HuH-7.5 (cell line): Measurements from ENCODE around the gene RABGAP1L.
"Not testable (repeated sequence)": the region's sequence is repeated elsewhere in the genome, so short reads cannot be mapped to it uniquely, and the experiment has no call there.

ENCODE experiments used
- DNase-seq: peaks from one replicate; pipeline ENCODE4 v3.0.0; 2011; ENCODE audit warnings: low spot score

The RABGAP1L gene

GRCh38 chr1:174238845-174239501, 79.7 kb downstream of the RABGAP1L start:
- not testable (repeated sequence) for DNase-seq

GRCh38 chr1:174239541-174239940, 80.2 kb downstream of the RABGAP1L start:
- no peak for DNase-seq

GRCh38 chr1:174242856-174243255, 83.5 kb downstream of the RABGAP1L start:
- no peak for DNase-seq

DNA sequence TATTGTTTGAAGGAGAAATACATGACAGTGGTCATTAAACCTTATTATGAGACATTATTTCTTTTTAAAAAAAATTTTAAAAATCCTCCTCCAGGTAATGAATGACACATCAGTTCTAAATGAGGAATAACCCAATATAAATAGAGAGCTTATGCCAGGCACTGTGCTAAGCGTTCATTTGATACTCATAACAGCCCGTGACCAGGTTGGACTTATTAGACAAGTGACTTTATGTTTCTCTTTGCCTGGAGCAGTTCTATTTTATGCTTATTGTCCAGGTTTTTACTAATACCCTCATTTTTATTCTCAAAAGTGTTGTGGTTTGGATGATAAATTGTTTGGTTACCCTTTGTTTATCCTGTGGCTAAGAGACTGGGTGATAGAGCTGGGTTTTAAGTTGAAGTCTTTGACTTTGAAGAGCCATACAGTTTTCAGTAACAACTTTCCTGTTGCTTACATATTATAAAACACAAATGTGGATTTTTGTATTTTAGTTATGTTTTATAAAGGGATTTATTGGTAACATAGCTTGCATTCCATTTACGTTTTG, 84.2 kb downstream of the RABGAP1L start:
- no peak for DNase-seq

GRCh38 chr1:174244017-174244416, 84.7 kb downstream of the RABGAP1L start:
- no peak for DNase-seq

DNA sequence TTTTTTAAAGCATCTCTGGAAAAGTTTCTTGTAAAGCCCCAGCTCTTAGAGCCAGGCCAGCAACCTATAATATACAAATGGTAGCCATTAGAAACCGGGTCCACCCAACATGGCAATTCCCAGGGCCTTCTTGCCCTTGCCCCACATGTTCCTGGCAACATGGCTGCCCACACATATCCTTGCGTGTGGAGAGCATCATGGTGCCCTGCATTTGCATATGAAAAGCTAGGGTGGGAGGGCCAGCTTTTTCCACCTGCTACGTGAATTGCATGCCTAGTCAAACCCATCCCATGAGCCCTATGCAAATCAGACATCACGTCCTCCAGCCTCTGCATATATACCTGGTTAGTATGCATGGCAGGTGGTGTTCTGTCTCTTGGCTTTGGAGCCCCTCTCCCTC, 88.2 kb downstream of the RABGAP1L start:
- DNase-seq: no peak

- no peak for DNase-seq
These were observed 88.7 kb downstream of the RABGAP1L start for GRCh38 chr1:174248041-174248440.

DNA sequence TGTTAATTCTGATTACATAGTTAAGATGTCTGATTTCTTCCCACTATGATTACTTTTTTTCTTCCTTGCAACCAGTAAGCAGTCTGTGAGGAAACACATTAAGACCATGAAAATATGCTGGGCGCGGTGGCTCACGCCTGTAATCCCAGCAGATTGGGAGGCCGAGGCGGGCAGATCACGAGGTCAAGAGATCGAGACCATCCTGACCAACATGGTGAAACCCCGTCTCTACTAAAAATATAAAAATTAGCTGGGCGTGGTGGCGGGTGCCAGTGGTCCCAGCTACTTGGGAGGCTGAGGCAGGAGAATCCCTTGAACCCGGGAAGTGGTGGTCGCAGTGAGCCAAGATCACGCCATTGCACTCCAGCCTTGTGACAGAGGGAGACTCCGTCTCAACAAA, 97.1 kb downstream of the RABGAP1L start:
- not testable (repeated sequence) for DNase-seq

DNA sequence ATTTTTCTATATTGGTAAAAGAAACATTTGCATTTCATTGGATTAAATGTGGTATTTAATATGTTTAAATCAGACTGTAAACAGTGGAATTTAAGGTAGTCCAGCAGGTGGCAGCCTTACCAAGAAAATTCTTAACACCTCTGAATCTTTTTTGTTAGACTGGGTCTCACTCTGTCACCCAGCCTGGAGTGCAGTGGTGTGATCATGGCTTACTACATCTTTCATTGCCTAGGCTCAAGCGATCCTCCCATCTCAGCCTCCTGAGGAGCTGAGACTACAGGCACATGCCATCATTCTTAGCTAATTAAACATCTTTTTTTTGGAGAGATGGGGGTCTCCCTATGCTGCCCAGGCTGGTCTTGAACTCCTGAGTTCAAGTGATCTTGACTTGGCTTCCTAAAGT, 98.8 kb downstream of the RABGAP1L start:
- DNase-seq: no peak

- DNase-seq: peak; percentile 22
These were observed 103.3 kb downstream of the RABGAP1L start for GRCh38 chr1:174262349-174263241.

- no peak for DNase-seq
These were observed 106.0 kb downstream of the RABGAP1L start for GRCh38 chr1:174265282-174265681.

DNA sequence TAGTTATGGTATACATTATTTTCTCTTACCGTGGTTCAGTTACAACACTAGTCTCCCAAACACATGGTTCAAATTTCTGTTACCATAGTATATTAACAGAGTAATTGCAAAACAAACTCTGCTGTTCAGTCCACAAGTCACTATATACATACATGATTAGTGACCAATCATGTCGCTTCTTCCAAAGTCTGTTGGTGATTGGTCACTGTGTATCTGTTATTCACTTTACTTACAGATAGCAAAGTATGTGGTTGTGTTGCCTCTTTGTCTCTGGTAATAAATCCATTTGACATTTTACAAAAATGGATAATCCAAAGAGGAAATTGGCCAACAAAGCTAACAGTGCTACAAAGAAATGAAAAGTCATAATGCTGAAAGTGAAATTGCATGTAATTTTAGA, 107.2 kb downstream of the RABGAP1L start:
- DNase-seq: no peak

DNA sequence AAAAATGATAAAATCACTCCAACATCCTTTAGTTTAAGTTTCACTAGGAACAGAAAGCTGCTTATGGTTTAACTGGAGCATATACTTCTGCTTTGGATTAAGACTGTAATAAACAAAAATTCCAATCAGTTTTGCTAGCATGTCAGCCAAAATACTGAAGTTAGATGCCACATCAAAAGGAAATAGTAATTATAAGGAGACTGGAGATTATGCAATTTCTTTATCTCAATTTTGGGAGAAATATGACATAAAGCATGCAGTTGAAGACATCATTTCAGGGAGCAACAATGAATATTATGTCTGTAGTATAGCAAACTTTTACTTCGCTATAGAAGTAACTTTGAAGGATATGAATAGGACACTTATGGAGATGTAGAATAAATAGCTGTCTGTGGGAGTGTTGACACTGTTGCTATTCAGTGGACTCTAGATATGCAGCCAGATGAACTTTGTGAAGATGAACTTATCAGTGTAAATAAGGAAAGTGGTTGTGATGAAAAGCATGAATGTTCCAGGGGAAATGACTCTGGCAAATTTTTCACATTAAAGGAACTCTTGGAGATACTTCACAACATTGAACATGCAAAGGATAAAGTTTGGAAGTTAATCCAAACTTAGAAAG, 107.8 kb downstream of the RABGAP1L start:
- DNase-seq: peak; percentile 20

DNA sequence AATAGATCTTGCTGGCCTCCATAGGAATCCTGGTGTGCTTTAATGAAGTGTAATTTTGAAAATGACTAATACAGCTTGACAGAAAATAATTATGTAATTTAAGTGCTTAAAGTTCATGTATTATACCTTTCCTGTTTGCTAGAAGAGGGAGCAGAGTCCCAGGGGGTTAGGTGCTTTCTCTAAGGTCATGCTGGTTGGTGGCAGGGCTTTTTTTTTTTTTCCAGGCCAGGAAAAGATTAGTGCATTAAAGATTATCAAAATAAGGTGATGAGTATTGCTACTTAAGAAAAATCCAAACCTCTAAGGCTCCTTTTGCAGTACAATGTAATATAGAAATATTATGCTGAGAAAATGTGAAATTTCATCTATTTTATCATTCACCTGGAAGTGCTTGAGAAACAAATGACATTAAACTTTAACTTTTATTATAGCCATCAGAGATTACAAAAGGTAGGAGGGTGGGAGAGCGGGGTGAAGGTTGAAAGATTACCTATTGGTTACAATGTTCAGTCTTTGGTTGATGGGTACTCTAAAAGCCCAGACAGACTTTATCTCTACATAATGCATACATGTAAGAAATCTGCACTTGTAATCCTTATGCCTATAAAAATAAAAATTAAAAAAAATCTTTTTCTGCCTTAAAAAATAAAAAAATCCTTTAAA, 110.8 kb downstream of the RABGAP1L start:
- DNase-seq: no peak

GRCh38 chr1:174273190-174273589, 113.9 kb downstream of the RABGAP1L start:
- no peak for DNase-seq

GRCh38 chr1:174273776-174274175, 114.5 kb downstream of the RABGAP1L start:
- DNase-seq: no peak

DNA sequence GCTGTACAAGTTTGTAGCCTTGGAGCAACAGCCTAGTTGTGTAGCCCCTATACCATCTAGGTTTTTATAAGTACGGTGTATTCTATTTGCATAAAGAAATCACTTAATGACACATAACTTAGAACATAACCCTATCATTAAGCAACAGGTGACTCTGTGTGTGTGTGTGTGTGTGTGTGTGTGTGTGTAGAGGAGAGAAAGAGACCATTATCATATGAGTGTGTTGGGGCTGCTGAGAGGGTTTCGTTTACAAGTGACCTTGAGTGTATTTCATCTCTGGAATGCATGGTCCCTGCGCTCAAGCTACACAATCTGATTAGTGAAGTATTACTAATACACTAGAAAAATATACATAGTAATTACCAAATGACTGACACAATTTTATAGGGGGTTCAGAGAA, 115.1 kb downstream of the RABGAP1L start:
- DNase-seq: no peak

GRCh38 chr1:174274884-174275283, 115.6 kb downstream of the RABGAP1L start:
- no peak for DNase-seq

DNA sequence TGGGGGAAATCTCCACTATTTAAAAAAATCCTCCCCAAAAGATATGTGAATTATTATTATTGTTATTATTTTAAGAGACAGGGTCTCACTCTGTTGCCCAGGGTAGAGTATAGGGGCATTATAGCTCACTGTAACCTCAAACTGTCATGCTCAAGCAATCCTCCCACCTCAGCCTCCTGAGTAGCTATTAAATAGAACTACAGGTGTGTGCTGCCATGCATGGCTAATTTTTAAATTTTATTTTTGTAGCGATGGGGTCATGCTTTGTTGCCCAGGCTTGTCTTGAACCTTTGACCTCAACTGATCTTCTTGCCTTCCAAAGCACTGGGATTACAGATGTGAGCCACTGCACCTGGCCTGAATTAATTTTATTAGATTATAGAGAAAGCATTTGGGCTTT, 116.8 kb downstream of the RABGAP1L start:
- no peak for DNase-seq

- DNase-seq: no peak
These were observed 124.7 kb downstream of the RABGAP1L start for GRCh38 chr1:174284052-174284451.

GRCh38 chr1:174286042-174286441, 126.7 kb downstream of the RABGAP1L start:
- DNase-seq: no peak

DNA sequence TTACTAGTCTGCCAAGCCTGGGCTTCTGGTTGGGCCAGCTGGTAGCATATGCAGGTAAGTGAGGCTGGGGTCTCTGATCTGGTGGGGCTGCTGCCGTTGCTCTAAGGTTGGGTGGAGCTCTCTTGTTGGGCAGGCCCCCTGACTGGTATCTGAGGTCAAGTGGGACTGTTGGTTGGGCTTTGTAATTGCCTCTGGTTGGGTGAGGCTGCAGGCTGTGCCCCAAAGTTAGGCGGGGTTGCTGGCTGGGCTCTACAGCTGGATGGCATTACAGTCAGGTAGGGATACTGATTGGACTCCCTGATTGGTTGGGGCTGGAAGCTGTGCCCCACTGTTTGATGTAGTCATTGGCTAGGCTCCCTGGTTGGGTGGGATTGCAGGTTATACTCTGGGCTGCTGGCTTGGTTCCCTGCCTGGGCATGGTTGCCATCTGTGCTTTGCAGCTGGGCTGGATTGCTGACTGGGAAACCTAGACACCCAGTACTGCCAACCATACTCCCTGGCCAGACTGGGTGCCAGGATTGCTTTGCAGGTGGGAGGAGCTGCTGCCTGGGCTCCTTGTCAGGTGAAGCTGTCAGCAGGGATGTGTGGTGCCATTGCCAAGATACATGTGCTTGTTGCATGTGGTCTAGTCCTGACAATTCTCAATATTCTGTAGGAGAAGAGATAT, 130.5 kb downstream of the RABGAP1L start:
- DNase-seq: no peak
